ENCODE measurements around the gene SACS. TPM values are rescaled to one million over a fixed set of nuclear protein-coding genes. Genes with fewer than 3 reads are reported as not detected.
A peak's percentile ranks its signal among the peaks of the same experiment; 100 is the strongest.

SACS gene
- total and polyA plus RNA-seq, 2 of the 4 experiments (the other 2 are of a cell fraction) = 14.7 to 121 TPM

GRCh38 chr13:23383151-23383550, 50.4 kb downstream of the SACS start:
- ATAC-seq (ENCODE audit: low read depth) (no peak), DNase-seq (no peak)
- Histone ChIP-seq H3K56ac (ENCODE audit: extremely low read depth, insufficient read depth, low read length) (no peak overlapping the region), H3K14ac (replicated peaks; ENCODE audit: low read depth, low read length) (no peak overlapping the region), H3K23ac (ENCODE audit: low read depth, low read length) (no peak overlapping the region), H2AFZ (replicated peaks; ENCODE audit: low read length, poor library complexity) (no peak overlapping the region), H2AK9ac (replicated peaks; ENCODE audit: low read depth, low read length, poor library complexity) (no peak overlapping the region), H3K36me3 (ENCODE audit: control insufficient read depth, insufficient read depth, low read length) (no peaks in the 10 kb centered on the region), H2BK5ac (ENCODE audit: low read depth, low read length, poor library complexity, severe bottlenecking) (no peak overlapping the region), H2BK120ac (ENCODE audit: low read depth, low read length) (peak overlapping the region; percentile 66; the same call in 1 of the 2 replicates), H3K9me1 (ENCODE audit: insufficient read depth, low read length) (peaks cover 18% of the 10 kb centered on the region), H2BK15ac (ENCODE audit: low read depth, low read length) (peak overlapping the region; percentile 37; the same call in 1 of the 3 replicates), H3K4me1 (ENCODE audit: control insufficient read depth, insufficient read depth, low read length) (peaks cover 11% of the 10 kb centered on the region), H3K4ac (ENCODE audit: low read depth, low read length) (no peak overlapping the region), H3K4me3 (ENCODE audit: insufficient read depth, low read depth, low read length) (no peak overlapping the region), H3K9me3 (ENCODE audit: control insufficient read depth, insufficient read depth, low read length) (no peaks in the 10 kb centered on the region), H4K91ac (ENCODE audit: insufficient read depth, low read depth, low read length) (no peak overlapping the region), H3K18ac (ENCODE audit: low read depth, low read length) (no peak overlapping the region), H4K5ac (ENCODE audit: low read depth, low read length) (no peak overlapping the region), H3K79me1 (ENCODE audit: low read depth in 1 of 2, low read length in 2 of 2) (peaks cover 11 to 37% of the 10 kb centered on the region in 2 experiments), H3K27ac (ENCODE audit: insufficient read depth, low read length) (no peak overlapping the region), H2BK20ac (ENCODE audit: low read depth, low read length) (no peak overlapping the region), H4K8ac (ENCODE audit: low read depth in 2 of 2, low read length in 2 of 2) (peak overlapping the region in 1 of 2 experiments; percentile 26; a peak in 1 of 4 replicates), H3K4me2 (ENCODE audit: low read depth, low read length) (no peak overlapping the region), H3K9ac (ENCODE audit: low read depth, low read length) (no peak overlapping the region), H3K27me3 (ENCODE audit: control insufficient read depth, insufficient read depth, low read length) (no peaks in the 10 kb centered on the region), H2AK5ac (ENCODE audit: low read depth, low read length) (peak overlapping the region; percentile 62), H4K20me1 (ENCODE audit: insufficient read depth, low read length) (no peaks in the 10 kb centered on the region)
- intact Hi-C loops (cut with micrococcal nuclease) = no loop called here
- in situ Hi-C loops (cut with MboI; ENCODE audit: low sequenced_read_pairs) = no loop called here
- dilution Hi-C loops (cut with HindIII; ENCODE audit: low sequenced_read_pairs, unreplicated experiment) = no loop called here
- no TSS peak for BruUV-seq (replicated peaks)
- CTCF ChIA-PET = interaction anchor here (0.7 kb wide), 1 partner anchor 53 kb away, joined by 3 read pairs; no protein-coding TSS in a partner anchor
- POLR2A ChIA-PET (ENCODE audit: unreplicated experiment) = no interaction called here
- 98% methylated on average over 5 of the region's 6 CpGs; no CpG with 5 or more reads in 1 of the 2 experiments for WGBS, 2 experiments (ENCODE audit: extremely low coverage in 2 of 2, insufficient read length in 1 of 2)
- TF ChIP-seq FOS (IDR thresholded peaks at IDR 0.05; ENCODE audit: low read depth, low read length) = no peak
- no peak for TF ChIP-seq CHD1 (IDR thresholded peaks at IDR 0.05; ENCODE audit: low read depth, low read length)
- TF ChIP-seq POLR2A (IDR thresholded peaks at IDR 0.05; ENCODE audit: low read depth, low read length) = no peak
- TF ChIP-seq NFE2L2 (IDR thresholded peaks at IDR 0.05; ENCODE audit: low read depth, low read length) = no peak
- no peak for TF ChIP-seq BHLHE40 (IDR thresholded peaks at IDR 0.05; ENCODE audit: low read depth, low read length)
- TF ChIP-seq RFX5 (IDR thresholded peaks at IDR 0.05; ENCODE audit: low read depth, low read length) = no peak
- no peak for TF ChIP-seq RCOR1 (IDR thresholded peaks at IDR 0.05; ENCODE audit: insufficient replicate concordance, low read length)
- no peak for TF ChIP-seq CTCF (conservative IDR thresholded peaks at IDR 0.05; ENCODE audit: low read depth, low read length)
- no peak for TF ChIP-seq ELK1 (IDR thresholded peaks at IDR 0.05; ENCODE audit: borderline replicate concordance, low read depth, low read length)
- no peak for TF ChIP-seq MXI1 (IDR thresholded peaks at IDR 0.05; ENCODE audit: borderline replicate concordance, low read depth, low read length)

Measured in IMR-90 (cell line).